Retinal pigment epithelial cell (primary cell): Measurements from ENCODE around the gene PCDHGB1.
A peak's percentile ranks its signal among the peaks of the same experiment; 100 is the strongest.
"Not testable (repeated sequence)": the region's sequence is repeated elsewhere in the genome, so short reads cannot be mapped to it uniquely, and the experiment has no call there.

Experiments
- DNase-seq: peaks from one replicate; pipeline ENCODE4 v3.0.0-alpha.2; 2010; ENCODE audit warnings: low read depth
- H3K4me3 ChIP-seq: 2 replicates; pipeline ENCODE4 v1.5.1; 2011; ENCODE audit warnings: mild to moderate bottlenecking, low read length, control low read depth, moderate library complexity
- CTCF ChIP-seq: conservative IDR thresholded peaks from 2 replicates; pipeline ENCODE4 v1.5.1; 2011; ENCODE audit warnings: low read depth, low read length, control low read depth, inconsistent platforms

PCDHGB1 gene

DNA sequence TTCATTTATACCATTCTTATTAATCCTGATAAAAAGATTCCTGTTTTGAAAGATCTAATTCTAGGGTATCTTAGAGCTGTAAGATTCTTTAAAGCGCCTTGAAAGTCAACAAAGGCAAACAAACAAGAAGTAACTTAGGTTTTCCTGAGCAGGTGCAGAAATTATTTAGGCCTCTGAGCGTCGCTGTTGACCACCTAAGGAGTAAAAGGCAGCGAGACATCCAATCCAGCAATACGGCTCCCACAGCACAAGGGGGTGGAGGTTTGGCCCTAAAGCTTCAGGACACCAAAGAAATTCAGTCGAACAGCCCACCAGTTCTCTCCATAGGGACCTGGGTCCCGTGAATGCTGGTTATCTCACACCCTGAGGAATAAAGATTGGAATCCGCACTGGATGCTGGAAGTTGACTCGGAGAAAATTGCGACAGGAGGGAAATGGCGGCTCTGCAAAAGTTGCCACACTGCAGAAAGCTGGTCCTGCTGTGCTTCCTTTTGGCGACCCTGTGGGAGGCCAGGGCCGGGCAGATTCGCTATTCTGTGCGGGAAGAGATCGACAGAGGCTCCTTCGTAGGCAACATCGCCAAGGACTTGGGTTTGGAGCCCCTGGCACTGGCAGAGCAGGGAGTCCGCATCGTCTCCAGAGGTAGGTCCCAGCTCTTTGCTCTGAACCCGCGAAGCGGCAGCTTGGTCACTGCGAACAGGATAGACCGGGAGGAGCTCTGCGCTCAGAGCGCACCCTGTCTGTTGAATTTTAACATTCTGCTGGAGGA is 11.2 kb upstream of the PCDHGB1 start, which contains the start of gene PCDHGA2:
PCDHGA2 (plus strand) TSS at position 223 of the 769 bp plus-strand sequence.
- DNase-seq = no peak
- H3K4me3 ChIP-seq = peak within 1 kb of the TSS; percentile 41

DNA sequence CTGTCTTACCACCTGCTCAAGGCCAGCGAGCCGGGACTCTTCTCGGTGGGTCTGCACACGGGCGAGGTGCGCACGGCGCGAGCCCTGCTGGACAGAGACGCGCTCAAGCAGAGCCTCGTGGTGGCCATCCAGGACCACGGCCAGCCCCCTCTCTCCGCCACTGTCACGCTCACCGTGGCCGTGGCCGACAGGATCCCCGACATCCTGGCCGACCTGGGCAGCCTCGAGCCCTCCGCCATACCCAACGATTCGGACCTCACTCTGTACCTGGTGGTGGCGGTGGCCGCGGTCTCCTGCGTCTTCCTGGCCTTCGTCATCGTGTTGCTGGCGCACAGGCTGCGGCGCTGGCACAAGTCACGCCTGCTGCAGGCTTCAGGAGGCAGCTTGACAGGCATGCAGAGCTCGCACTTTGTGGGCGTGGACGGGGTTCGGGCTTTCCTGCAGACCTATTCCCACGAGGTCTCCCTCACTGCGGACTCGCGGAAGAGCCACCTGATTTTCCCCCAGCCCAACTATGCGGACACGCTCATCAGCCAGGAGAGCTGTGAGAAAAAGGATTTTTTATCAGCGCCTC is 9.0 kb upstream of the PCDHGB1 start:
- not testable (repeated sequence) for H3K4me3 ChIP-seq, DNase-seq

More for the DNA sequence above, 11.2 kb upstream of the PCDHGB1 start, which contains the start of gene PCDHGA2:
- TF ChIP-seq CTCF = peak; percentile 54

DNA sequence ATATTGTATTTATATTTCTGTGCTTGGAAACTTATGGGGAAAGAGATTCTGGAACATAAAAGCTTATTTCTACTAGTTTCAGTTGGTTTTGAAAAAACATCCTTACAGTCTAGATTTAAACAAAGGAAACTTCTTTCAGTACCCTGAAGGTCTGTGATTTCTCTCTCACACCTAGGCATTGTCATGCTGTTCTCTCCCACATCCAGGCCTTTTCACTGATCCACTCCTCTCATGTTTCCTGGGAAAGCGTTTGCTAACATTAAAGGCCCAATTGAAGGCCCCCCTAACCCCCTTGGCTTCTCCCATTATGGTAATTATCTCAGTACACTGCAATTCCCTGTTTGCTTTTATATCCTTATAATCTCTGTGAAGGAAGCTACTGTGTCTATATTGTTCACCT is 7.1 kb upstream of the PCDHGB1 start:
- no peak overlapping the region for H3K4me3 ChIP-seq
- TF ChIP-seq CTCF = no peak
- DNase-seq = no peak

DNA sequence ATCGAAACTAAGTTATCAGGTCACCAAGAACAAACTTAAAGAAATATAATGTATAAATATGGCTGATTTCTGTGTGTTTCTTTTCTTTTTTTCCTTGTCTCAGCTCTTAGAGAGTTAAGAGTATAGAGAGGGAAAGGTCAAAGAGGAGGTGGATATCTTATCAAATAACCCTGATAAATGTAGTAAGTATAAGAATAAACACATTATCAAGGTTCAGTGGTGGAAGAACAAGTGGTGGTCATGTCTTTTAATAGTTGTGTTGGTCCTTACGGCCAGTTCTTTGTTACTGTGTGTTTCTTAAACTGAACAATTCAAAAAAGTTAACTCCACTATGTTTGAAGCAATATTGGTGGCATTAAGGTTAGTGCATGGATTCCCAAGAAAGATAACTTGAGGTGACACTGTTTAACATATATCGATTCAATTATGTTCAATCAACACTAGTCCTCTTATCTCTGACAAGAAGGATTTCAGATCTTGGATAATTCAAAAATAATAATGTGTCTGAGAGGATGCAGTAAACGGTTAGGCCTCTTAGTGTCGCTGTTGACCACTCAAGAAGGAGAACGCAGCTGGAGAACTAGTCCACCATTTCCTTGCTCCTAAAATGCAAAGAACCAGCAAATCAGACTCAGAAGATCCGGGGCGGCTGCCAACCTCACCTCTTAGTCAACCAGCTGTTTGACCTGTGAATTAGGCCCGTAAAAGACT is 6.5 kb upstream of the PCDHGB1 start, which contains the start of gene PCDHGA3:
PCDHGA3 (plus strand) TSS at position 588 of the 711 bp plus-strand sequence. CDS start 205 bp downstream, outside the sequence.
- H3K4me3 ChIP-seq = peak within 1 kb of the TSS; percentile 37
- TF ChIP-seq CTCF = peak; percentile 46
- no peak for DNase-seq

- DNase-seq = no peak
- peak overlapping the region; percentile 37 for H3K4me3 ChIP-seq
- no peak for TF ChIP-seq CTCF
Observed at GRCh38 chr5:141343953-141344463, 5.9 kb upstream of the PCDHGB1 start.

DNA sequence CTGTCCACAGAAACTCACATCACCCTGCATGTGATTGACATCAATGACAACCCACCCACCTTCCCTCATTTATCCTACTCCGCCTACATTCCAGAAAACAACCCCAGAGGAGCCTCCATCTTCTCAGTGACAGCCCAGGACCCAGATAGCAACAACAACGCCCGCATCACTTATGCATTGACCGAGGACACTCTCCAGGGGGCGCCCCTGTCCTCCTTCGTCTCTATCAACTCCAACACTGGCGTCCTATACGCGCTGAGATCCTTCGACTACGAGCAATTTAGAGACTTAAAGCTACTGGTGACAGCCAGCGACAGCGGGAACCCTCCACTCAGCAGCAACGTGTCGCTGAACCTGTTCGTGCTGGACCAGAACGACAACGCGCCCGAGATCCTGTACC is 4.6 kb upstream of the PCDHGB1 start:
- H3K4me3 ChIP-seq = no peak overlapping the region
- no peak for DNase-seq
- TF ChIP-seq CTCF = no peak

GRCh38 chr5:141346017-141346416 is 3.9 kb upstream of the PCDHGB1 start:
- not testable (repeated sequence) for DNase-seq, H3K4me3 ChIP-seq
